Kidney (tissue), 14 donors: ENCODE data around the gene SDC4. TPM values are rescaled to one million over a fixed set of nuclear protein-coding genes. Genes with fewer than 3 reads are reported as not detected.
A peak's percentile ranks its signal among the peaks of the same experiment; 100 is the strongest.

Experiments
- DNase-seq, 5 donors: peaks; one replicate each; pipeline ENCODE4 v3.0.0-alpha.2; 2013 to 2020
- FAIRE-seq: peaks from 2 replicates; lab custom pipeline; 2012; peaks lifted over from hg19 to GRCh38; lab: Jason Lieb, UNC
- H3K27ac ChIP-seq, 2 donors: one replicate each; pipeline ENCODE4 v1.7.0; 2013; ENCODE audit warnings: low read depth in 2 of 2, low read length in 2 of 2, inconsistent platforms in 1 of 2
- H3K27me3 ChIP-seq: one replicate; pipeline ENCODE4 v1.7.1; 2013; ENCODE audit warnings: low read length, inconsistent platforms; ENCODE audit not compliant: control insufficient read depth, insufficient read depth
- H3K36me3 ChIP-seq, 3 donors: one replicate each; pipeline versions ENCODE4 v1.7.0 to v1.7.1; 2013; ENCODE audit warnings: low read length in 3 of 3, control low read depth in 1 of 3, inconsistent platforms in 1 of 3; ENCODE audit not compliant: insufficient read depth in 3 of 3, control insufficient read depth in 2 of 3
- H3K4me1 ChIP-seq, 3 donors: one replicate each; pipeline versions ENCODE4 v1.7.0 to v1.7.1; 2013; ENCODE audit warnings: low read length in 3 of 3, inconsistent platforms in 1 of 3, low read depth in 1 of 3; ENCODE audit not compliant: control insufficient read depth in 2 of 3, insufficient read depth in 2 of 3
- H3K4me3 ChIP-seq, 3 donors: one replicate each; pipeline versions ENCODE4 v1.7.0 to v1.8.1; 2013; ENCODE audit warnings: low read length in 3 of 3, control low read depth in 1 of 3, inconsistent platforms in 1 of 3
- H3K9ac ChIP-seq, 3 donors: one replicate each; pipeline versions ENCODE4 v1.7.0 to v1.7.1; 2013; ENCODE audit warnings: low read length in 3 of 3, control low read depth in 1 of 3, inconsistent platforms in 1 of 3
- H3K9me3 ChIP-seq, 3 donors: one replicate each; pipeline versions ENCODE4 v1.7.0 to v1.7.1; 2013; ENCODE audit warnings: low read length in 3 of 3, control low read depth in 1 of 3, inconsistent platforms in 1 of 3; ENCODE audit not compliant: control insufficient read depth in 2 of 3, insufficient read depth in 1 of 3
- intact Hi-C: fragments of 100-400 bp; cut with DNase I; formaldehyde crosslinking; loops from one replicate; pipeline ENCODE4 v1.11.1; 2022
- polyA plus RNA-seq: library from polyadenylated mRNA; stranded (reverse); fragments of 350-450 nt; fragmentation: Illumina TruSeq; extraction: RNeasy Lipid Tissue Mini Kit (QIAGEN cat#74804); gene quantifications from one replicate; pipeline ENCODE4 v1.2.3, GENCODE V29; 2014; ENCODE audit warnings: low read depth, low replicate concordance; ENCODE audit not compliant: insufficient read depth
- total RNA-seq: library from RNA; stranded (reverse); fragmentation: NEBNext Ultra II Directional; extraction: Animal tissue kit (Norgen Biotek cat#: 25700); gene quantifications from one replicate; pipeline ENCODE4 v1.2.1, GENCODE V29; 2021
- TF ChIP-seq, protein P1 (sequence below): IDR thresholded peaks from 3 replicates; pipeline ENCODE4 v1.5.1; 2012; ENCODE audit warnings: mild to moderate bottlenecking, moderate library complexity, borderline replicate concordance; ENCODE audit not compliant: insufficient read depth; ENCODE audit errors: extremely low read depth
- donor health status: control.
- donor health status: control.
- donor health status: control.
- donor health status: control.
- donor health status: control.
- donor health status: DM: yes; HTN: yes; CAD: no.
- donor health status: Normal renal cell carcinoma (clear cell type).

The SDC4 gene
- total and polyA plus RNA-seq, 2 donors from 2014 or later, result 242 to 397 TPM

GRCh38 chr20:45390931-45391330, 42.7 kb upstream of the SDC4 start:
- no peaks in the 10 kb centered on the region for H3K27me3 ChIP-seq
- H3K4me1 ChIP-seq, result no peaks in the 10 kb centered on the region
- intact Hi-C loops, result no loop called here
- no peaks in the 10 kb centered on the region for H3K9me3 ChIP-seq
- no peak overlapping the region for H3K9ac ChIP-seq
- FAIRE-seq (no peak), DNase-seq (no peak)
- H3K27ac ChIP-seq, result no peak overlapping the region
- H3K36me3 ChIP-seq, result no peaks in the 10 kb centered on the region
- no peak overlapping the region for H3K4me3 ChIP-seq
- TF ChIP-seq, protein P1, sequence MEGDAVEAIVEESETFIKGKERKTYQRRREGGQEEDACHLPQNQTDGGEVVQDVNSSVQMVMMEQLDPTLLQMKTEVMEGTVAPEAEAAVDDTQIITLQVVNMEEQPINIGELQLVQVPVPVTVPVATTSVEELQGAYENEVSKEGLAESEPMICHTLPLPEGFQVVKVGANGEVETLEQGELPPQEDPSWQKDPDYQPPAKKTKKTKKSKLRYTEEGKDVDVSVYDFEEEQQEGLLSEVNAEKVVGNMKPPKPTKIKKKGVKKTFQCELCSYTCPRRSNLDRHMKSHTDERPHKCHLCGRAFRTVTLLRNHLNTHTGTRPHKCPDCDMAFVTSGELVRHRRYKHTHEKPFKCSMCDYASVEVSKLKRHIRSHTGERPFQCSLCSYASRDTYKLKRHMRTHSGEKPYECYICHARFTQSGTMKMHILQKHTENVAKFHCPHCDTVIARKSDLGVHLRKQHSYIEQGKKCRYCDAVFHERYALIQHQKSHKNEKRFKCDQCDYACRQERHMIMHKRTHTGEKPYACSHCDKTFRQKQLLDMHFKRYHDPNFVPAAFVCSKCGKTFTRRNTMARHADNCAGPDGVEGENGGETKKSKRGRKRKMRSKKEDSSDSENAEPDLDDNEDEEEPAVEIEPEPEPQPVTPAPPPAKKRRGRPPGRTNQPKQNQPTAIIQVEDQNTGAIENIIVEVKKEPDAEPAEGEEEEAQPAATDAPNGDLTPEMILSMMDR, result no peak

GRCh38 chr20:45387274-45387673, 39.0 kb upstream of the SDC4 start:
- Histone ChIP-seq H3K27ac (no peak overlapping the region), H3K9me3 (no peaks in the 10 kb centered on the region), H3K9ac (no peak overlapping the region), H3K27me3 (no peaks in the 10 kb centered on the region), H3K36me3 (no peaks in the 10 kb centered on the region), H3K4me1 (no peaks in the 10 kb centered on the region), H3K4me3 (no peak overlapping the region)
- DNase-seq (no peak), FAIRE-seq (no peak)
- intact Hi-C loops, result no loop called here
- TF ChIP-seq, protein P1, result no peak

- no peak within 1 kb of the TSS for H3K9ac ChIP-seq
- H3K4me1 ChIP-seq, result peaks cover 0 to 3% (median 2%) of the 10 kb centered on the region in 3 donors
- no peak for DNase-seq
- TF ChIP-seq, protein P1, result no peak
- no peak within 1 kb of the TSS for H3K4me3 ChIP-seq
- H3K27me3 ChIP-seq, result no peaks in the 10 kb centered on the region
- no peak within 1 kb of the TSS for H3K27ac ChIP-seq
- no peak for FAIRE-seq
- no peaks in the 10 kb centered on the region for H3K9me3 ChIP-seq
- H3K36me3 ChIP-seq, result no peaks in the 10 kb centered on the region
- intact Hi-C loops, result loop anchor here (10.0 kb wide), 1 partner anchor 57 kb away; no protein-coding TSS in a partner anchor
These were observed 30.0 kb upstream of the SDC4 start, which contains the start of gene TP53TG5 for GRCh38 chr20:45378191-45378590. Gene TP53TG5 (minus strand): TSS chr20:45378325. CDS start chr20:45378236, 89 bp downstream.

DNA sequence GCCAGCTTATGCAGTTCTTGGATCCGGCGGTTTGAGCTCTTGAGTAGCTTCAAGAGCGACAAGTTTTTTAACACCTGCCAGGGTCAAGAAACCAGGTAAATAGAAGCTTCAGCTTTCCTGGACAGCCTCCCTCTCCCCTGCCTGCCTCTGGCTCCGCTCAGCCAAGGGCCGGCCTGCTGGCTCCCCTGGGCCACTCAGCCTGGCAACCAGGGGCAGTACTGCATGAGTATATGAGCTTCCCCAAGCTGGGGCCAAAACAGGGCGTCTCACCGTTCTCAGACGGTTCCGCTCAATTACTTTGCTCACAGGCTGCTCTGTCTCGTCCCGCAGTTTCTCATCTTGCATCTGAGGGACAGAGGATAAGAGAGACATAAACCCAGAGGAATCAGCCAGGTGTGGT, 29.0 kb upstream of the SDC4 start:
- Histone ChIP-seq H3K9ac (no peak overlapping the region), H3K36me3 (no peaks in the 10 kb centered on the region), H3K9me3 (no peaks in the 10 kb centered on the region), H3K4me3 (no peak overlapping the region), H3K27me3 (no peaks in the 10 kb centered on the region), H3K4me1 (peaks cover 0 to 6% (median 6%) of the 10 kb centered on the region in 3 donors), H3K27ac (no peak overlapping the region)
- FAIRE-seq, result no peak
- peak in 4 of 5 donors; percentile 76 to 88 (median 81) for DNase-seq
- intact Hi-C loops, result loop anchor here (10.0 kb wide), 1 partner anchor 58 kb away; no protein-coding TSS in a partner anchor
- TF ChIP-seq, protein P1, result no peak
